Measurements from ENCODE around the gene LYPLA2.
A peak's percentile ranks its signal among the peaks of the same experiment; 100 is the strongest.
"Not testable (repeated sequence)": the region's sequence is repeated elsewhere in the genome, so short reads cannot be mapped to it uniquely, and the experiment has no call there.

The LYPLA2 gene

GRCh38 chr1:23801338-23801748 is 10.4 kb downstream of the LYPLA2 start:
- no peak for DNase-seq

GRCh38 chr1:23801876-23802275 is 10.9 kb downstream of the LYPLA2 start:
- DNase-seq: no peak

GRCh38 chr1:23802809-23803342 is 11.9 kb downstream of the LYPLA2 start:
- not testable (repeated sequence) for DNase-seq

- DNase-seq: no peak
These were observed 12.7 kb downstream of the LYPLA2 start for GRCh38 chr1:23803674-23804073.

GRCh38 chr1:23804183-23804835 is 13.4 kb downstream of the LYPLA2 start:
- DNase-seq: no peak

- DNase-seq: no peak
These were observed 14.1 kb downstream of the LYPLA2 start for GRCh38 chr1:23805025-23805424.

GRCh38 chr1:23806280-23806679 is 15.3 kb downstream of the LYPLA2 start:
- DNase-seq: no peak

- DNase-seq: no peak
These were observed 16.5 kb downstream of the LYPLA2 start for GRCh38 chr1:23807453-23807852.

GRCh38 chr1:23809751-23810171 is 18.8 kb downstream of the LYPLA2 start:
- peak; percentile 59 for DNase-seq

- no peak for DNase-seq
These were observed 20.0 kb downstream of the LYPLA2 start for GRCh38 chr1:23810818-23811540.

GRCh38 chr1:23814016-23814415 is 23.1 kb downstream of the LYPLA2 start:
- DNase-seq: no peak

- no peak for DNase-seq
These were observed 25.4 kb downstream of the LYPLA2 start for GRCh38 chr1:23816361-23816760.

- DNase-seq: no peak
These were observed 26.0 kb downstream of the LYPLA2 start for GRCh38 chr1:23816906-23817305.

GRCh38 chr1:23817633-23818032 is 26.7 kb downstream of the LYPLA2 start:
- DNase-seq: no peak

- DNase-seq: no peak
These were observed 32.8 kb downstream of the LYPLA2 start for GRCh38 chr1:23823767-23824166.

GRCh38 chr1:23824711-23825075 is 33.7 kb downstream of the LYPLA2 start:
- no peak for DNase-seq

- DNase-seq: peak; percentile 81
These were observed 34.3 kb downstream of the LYPLA2 start, which contains the start of gene HMGCL for GRCh38 chr1:23825076-23825761. Gene HMGCL (minus strand): TSS chr1:23825429. CDS start chr1:23825415, 14 bp downstream.

GRCh38 chr1:23825762-23826522 is 35.0 kb downstream of the LYPLA2 start:
- DNase-seq: no peak

GRCh38 chr1:23826590-23826989 is 35.6 kb downstream of the LYPLA2 start:
- not testable (repeated sequence) for DNase-seq

GRCh38 chr1:23827717-23828116 is 36.8 kb downstream of the LYPLA2 start:
- no peak for DNase-seq

GRCh38 chr1:23834156-23834555 is 43.2 kb downstream of the LYPLA2 start:
- DNase-seq: not testable (repeated sequence)

GRCh38 chr1:23836037-23836436 is 45.1 kb downstream of the LYPLA2 start:
- DNase-seq: no peak

- DNase-seq: no peak
These were observed 47.0 kb downstream of the LYPLA2 start for GRCh38 chr1:23837908-23838307.

Data from NCI-H2029 (cell line).